Measurements from ENCODE around the gene C10orf67.

C10orf67 gene

DNA sequence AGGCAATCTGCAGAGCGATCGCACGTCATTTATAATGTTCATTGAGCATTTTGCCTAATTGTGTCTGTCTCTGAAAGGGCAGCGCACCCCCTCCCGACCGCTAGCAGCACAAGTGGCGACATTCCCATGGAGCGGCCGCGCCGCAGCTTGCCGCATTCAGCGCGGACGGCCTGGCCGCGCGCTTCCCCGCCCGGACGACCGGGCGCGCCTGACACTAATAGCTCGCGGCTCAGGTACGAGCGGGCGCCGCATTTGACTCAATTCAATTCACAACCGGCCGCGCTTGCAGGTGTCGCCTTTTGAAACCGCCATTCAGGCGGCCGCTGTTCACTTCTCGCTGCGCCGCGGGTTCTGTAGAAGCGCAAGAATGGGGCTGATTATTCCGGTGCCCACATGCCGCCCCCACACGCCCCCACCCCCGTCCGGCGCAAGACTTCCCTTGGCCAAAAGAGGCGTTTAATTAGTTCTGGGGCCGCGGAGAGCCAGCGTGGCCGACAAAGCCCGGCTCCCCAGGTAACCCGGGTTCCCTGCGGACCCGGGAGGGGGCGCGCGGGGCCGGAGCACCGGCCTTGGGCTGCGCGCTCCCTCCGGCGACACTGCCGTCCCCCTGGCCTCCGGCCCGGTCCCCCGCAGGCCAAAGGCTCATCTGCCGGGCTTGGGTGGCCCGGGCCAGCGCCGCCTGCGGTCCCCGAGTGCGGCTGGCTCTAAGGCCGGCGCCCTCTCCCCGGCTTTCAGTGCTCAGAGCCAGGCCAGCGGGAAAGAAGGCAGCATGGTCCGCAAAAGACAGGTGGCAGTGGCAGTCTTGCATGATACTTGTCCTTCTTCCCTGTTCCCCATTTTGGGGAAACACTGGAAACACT is 171.2 kb downstream of the C10orf67 start:
- no peak for DNase-seq (ENCODE audit: low read depth in 2 of 2)

DNA sequence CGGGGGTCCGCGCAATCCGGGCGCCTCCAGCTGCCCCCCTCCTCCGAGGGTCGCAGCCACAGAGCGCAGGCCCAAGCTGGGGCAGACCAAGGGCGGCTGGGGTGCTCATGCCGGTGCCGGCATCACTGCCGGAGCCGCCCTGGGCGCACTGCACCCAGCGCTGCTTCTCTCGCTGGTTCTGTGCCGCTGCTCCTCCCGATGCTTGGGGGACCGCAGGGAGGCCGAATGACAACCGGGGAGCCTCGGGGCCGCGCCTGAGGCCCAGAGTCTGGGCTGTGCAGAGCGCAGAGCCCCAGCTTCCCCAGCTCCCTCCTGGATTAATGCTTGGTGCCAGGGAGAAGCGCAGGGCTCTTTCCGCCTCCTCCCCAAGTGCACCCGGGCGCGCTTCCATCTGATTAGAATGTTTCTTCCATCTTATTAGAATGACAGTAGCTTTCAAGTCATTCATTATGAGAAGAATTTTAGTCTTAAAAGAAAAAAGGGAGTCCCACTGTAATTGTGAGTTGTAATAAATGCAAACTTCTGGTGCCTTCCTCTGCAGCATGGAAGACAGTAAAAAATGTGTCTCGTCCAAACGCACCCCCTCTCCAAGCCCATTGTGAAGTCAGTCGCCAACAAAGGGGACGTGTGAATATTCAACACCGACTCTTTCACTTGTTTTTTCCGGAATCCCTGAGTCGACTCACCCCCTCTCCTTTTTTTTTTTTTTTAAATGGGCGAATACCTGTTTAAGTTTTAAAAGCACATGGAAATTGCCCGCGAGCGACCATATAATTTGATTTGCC is 172.0 kb downstream of the C10orf67 start:
- no peak for DNase-seq (ENCODE audit: low read depth in 2 of 2)

DNA sequence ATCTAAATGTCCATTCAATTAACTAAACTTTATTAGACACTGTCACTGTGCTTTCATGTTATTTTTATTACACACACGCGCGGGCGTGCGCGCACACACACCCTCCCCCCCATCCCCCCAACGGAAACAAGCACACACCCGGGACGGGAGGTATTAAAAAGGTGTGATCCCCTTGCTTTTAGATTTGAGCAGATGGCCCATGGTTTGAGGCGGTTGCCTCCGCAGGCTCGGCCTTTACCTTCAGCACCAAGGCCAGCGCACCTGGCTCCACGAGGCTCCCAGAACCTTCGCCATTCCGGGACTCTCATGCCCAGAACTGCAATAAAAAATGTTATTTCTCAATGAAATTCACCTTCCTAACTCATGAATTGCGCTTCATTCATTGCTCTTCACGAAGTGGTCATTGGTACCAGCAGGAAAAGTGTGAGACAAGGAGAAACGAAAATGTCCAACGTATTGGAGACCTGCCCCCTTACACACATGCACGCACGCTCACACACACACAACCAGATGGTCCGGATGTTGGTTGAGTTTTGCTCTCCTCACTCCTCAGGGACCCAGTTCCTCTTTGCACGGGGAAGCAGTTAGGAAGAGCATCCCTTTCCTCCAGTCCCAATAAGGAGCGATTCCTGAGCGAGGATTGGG is 173.2 kb downstream of the C10orf67 start:
- no peak for DNase-seq (ENCODE audit: low read depth in 2 of 2)

DNA sequence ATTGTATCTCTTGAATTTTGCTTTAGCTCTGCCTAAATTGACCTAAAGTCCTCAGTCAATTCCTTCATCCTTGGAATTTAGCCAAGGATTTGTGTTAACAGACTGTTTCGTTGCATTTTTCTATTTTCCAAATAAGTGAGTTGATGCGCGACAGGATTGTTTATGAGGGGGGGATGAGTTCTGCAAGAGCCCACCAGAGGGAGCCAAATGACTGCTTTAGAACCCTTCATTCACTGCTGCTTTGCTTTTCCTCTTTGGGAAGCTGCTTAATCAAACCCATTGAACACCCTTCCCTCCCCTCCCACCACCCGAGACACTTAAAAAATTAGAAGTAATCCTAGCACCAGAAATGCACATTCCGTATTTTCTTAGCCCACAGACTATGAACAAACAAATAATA is 186.2 kb downstream of the C10orf67 start:
- DNase-seq (ENCODE audit: low read depth in 2 of 2): no peak

DNA sequence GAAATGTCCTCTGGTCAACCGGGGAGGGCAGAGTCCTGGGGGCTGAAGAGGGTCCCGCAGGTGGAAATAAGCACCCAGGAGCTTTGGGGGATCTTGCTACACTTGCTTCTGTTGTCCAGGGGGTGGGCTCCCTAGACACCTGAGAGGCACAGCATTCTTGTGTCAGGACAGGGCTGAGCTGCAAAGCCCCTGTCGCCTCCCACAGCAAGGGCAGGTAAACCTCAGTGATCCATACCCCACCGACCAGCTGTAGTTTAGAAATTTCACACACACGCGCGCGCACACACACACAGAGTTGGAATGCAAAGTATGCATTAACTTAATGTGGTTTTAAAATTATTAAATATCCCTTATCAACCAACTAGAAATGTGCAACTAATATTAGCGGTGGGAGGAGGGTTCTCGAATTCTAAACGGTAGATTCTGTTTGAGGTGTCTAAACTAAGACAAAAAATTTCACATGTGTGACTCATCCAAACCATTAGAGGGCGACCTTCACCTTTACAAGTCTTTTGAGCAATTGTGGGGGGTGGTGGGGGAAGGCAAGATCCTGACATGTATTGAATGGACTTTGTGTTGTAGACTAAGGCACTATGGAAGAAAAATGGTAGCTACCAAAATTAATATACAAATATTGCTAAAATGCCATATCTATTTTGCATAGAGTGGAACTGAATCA is 186.8 kb downstream of the C10orf67 start:
- DNase-seq (ENCODE audit: low read depth in 2 of 2): no peak

DNA sequence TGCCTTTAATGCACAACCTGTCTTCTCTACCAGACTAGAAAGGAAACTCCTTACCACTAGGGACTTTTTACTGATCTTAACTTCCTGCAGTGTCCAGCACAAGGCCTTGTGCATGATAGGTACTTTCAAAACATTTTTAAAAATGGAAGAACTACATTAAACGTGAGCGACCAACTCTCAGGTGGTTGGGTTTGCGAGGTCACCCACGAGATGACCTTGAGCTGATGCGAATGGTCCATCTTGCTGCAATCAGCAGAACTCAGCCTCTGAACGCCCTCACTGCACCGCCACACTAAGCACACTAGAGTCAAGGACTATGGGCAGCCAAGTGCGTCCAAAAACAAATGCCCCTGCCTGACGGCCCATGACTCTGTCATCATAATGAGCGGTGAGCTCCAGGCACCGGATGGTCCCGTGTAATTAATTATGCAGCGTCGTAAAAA is 187.3 kb downstream of the C10orf67 start:
- DNase-seq (ENCODE audit: low read depth in 2 of 2): no peak

DNA sequence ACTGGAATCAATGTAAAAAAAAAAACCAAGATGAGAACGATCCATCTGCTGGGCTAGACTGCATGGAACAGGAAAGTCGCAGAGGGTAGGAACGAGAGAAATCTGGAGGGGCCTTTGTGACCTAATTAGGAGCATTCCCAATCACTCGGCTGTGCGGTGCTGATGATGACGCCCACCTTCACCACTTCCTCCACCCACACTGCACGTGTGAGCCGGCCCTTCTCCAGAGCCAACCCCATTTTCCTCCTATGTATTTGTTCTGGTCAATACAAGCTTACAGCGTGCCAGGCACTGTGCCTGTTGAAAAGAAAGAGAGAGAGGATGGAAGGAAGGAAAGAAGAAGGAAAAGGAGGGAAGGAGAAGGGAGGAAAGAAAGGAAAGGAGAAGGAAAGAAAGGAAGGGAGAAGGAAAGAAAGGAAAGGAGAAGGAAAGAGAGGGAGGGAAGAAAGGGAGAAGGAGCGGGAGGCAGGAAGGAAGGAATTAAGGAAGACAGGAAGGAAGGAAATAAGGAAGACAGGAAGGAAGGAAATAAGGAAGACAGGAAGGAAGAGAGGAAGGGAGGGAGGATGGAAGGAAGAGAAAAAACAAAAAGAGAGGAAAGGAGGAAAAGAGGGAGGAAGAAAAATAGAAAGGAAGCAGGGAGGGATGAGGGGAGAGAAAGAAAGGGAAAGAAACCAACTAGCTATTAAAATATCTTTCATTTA is 188.0 kb downstream of the C10orf67 start:
- DNase-seq (ENCODE audit: low read depth in 2 of 2): no peak

DNA sequence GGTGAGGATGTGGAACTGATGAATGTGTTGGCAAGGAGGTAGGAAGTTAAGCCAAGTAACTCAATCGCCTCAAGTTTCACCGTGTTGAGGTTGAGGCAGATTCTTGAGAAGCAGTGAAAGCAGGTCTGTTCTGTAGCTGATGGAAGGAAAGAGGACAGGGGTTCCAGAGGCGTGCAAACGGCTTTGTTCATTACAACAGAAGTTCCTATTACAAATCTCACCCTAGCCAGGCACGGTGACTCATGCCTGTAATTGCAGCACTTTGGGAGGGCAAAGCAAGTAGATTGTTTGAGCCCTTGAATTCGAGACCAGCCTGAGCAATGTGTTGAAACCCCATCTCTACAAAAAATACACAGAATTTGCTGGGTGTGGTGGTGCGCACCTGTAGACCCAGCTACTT is 189.4 kb downstream of the C10orf67 start:
- no peak for DNase-seq (ENCODE audit: low read depth in 2 of 2)
